ENCODE measurements around the gene MAN2A2. TPM values are rescaled to one million over a fixed set of nuclear protein-coding genes. Genes with fewer than 3 reads are reported as not detected.

Gene MAN2A2
- total RNA-seq, 1 experiment from 2014 or later = 27.4 TPM

- TF ChIP-seq CTCF (conservative IDR thresholded peaks at IDR 0.05) = no peak
- H3K9me3 Mint-ChIP-seq = no peaks in the 10 kb centered on the region
- Histone ChIP-seq H2BK15ac (ENCODE audit: low read depth, low read length) (no peak overlapping the region), H2BK120ac (ENCODE audit: low read depth, low read length, poor library complexity, severe bottlenecking) (no peak overlapping the region), H3K4me2 (ENCODE audit: insufficient read depth, insufficient read length, low read length) (no peak overlapping the region), H2AK5ac (ENCODE audit: insufficient read length, low read length) (no peak overlapping the region), H3T11ph (ENCODE audit: low read length) (no peak overlapping the region), H2BK20ac (ENCODE audit: low read depth, low read length, poor library complexity, severe bottlenecking) (no peak overlapping the region), H3K79me2 (ENCODE audit: insufficient read depth, low read length) (no peaks in the 10 kb centered on the region), H3K56ac (ENCODE audit: insufficient read length, low read depth, low read length) (no peak overlapping the region), H3K23me2 (ENCODE audit: insufficient read length, low read depth, low read length, poor library complexity, severe bottlenecking) (no peaks in the 10 kb centered on the region), H3K4me1 (ENCODE audit: insufficient read depth, low read length) (no peaks in the 10 kb centered on the region), H3K18ac (ENCODE audit: insufficient read length, low read depth, low read length) (no peak overlapping the region), H2AFZ (ENCODE audit: low read length) (no peak overlapping the region), H3K27ac (ENCODE audit: insufficient read length, low read depth, low read length) (no peak overlapping the region), H4K8ac (replicated peaks; ENCODE audit: insufficient read length, low read depth, low read length) (no peak overlapping the region), H3K9me3 (ENCODE audit: control insufficient read depth, low read depth, low read length) (no peaks in the 10 kb centered on the region), H2BK5ac (ENCODE audit: insufficient read length, low read length) (no peak overlapping the region), H2BK12ac (ENCODE audit: insufficient read length, low read depth, low read length) (no peak overlapping the region), H3K23ac (ENCODE audit: insufficient read length, low read depth, low read length) (no peak overlapping the region), H3K27me3 (ENCODE audit: insufficient read depth, low read length) (no peaks in the 10 kb centered on the region), H3K79me1 (ENCODE audit: insufficient read depth, low read depth, low read length, poor library complexity, severe bottlenecking) (no peaks in the 10 kb centered on the region), H4K20me1 (ENCODE audit: control insufficient read depth, insufficient read depth, insufficient read length) (no peaks in the 10 kb centered on the region), H3K9ac (ENCODE audit: extremely low read depth, insufficient read length, low read length) (no peak overlapping the region), H4K91ac (ENCODE audit: insufficient read length, low read depth, low read length) (no peak overlapping the region), H4K5ac (ENCODE audit: insufficient read length, low read depth, low read length) (no peak overlapping the region), H3K4ac (ENCODE audit: low read depth, low read length) (no peak overlapping the region), H3K14ac (ENCODE audit: insufficient read depth, low read length) (no peak overlapping the region)
- peaks cover 36 to 90% (median 87%) of the 10 kb centered on the region in 3 experiments for H3K36me3 Mint-ChIP-seq (ENCODE audit: insufficient read depth in 1 of 3, low read depth in 3 of 3)
- no peaks in the 10 kb centered on the region for H3K4me1 Mint-ChIP-seq
- H3K27ac Mint-ChIP-seq = peak overlapping the region in 2 of 3 experiments; percentile 17 to 59; a peak in 2 of 7 replicates
- H3K27me3 Mint-ChIP-seq (ENCODE audit: low read depth) = no peaks in the 10 kb centered on the region
- no peak overlapping the region for H3K4me3 Mint-ChIP-seq
- no CpG with 5 or more reads among the region's 9 CpGs for WGBS (ENCODE audit: extremely low coverage, insufficient read length, low lambda C conversion rate)
- no peak for DNase-seq
Measured at GRCh38 chr15:90966262-90966661, 63.2 kb downstream of the MAN2A2 start.

Data from H9 (cell line).